Mesothelial cell of epicardium (in vitro differentiated cells): Measurements from ENCODE around the gene CEP170B. TPM values are rescaled to one million over a fixed set of nuclear protein-coding genes. Genes with fewer than 3 reads are reported as not detected.

Experiments
- DNase-seq, 2 experiments: peaks; one replicate each; pipeline ENCODE4 v3.0.0; 2021; ENCODE audit warnings: low spot score in 2 of 2; ENCODE audit not compliant: unreplicated experiment in 2 of 2
- H3K27ac Mint-ChIP-seq: 2 replicates; pipeline ENCODE4 v1.8.0; 2021; ENCODE audit warnings: mixed read lengths
- H3K27me3 Mint-ChIP-seq: 2 replicates; pipeline ENCODE4 v1.8.0; 2021; ENCODE audit warnings: low read depth, mixed read lengths
- H3K36me3 Mint-ChIP-seq: 2 replicates; pipeline ENCODE4 v1.8.0; 2021; ENCODE audit warnings: mixed read lengths
- H3K4me1 Mint-ChIP-seq: 2 replicates; pipeline ENCODE4 v1.8.0; 2021; ENCODE audit warnings: mixed read lengths
- H3K4me3 Mint-ChIP-seq: 2 replicates; pipeline ENCODE4 v1.8.0; 2021; ENCODE audit warnings: mild to moderate bottlenecking, moderate library complexity, mixed read lengths
- H3K9me3 Mint-ChIP-seq: 2 replicates; pipeline ENCODE4 v1.8.0; 2021; ENCODE audit warnings: mixed read lengths
- total RNA-seq: library from RNA; stranded (reverse); gene quantifications from 3 replicates; pipeline ENCODE4 v1.2.1, GENCODE V29; 2021
- TF ChIP-seq, protein P1 (sequence below): fragments of 200-600 bp; sonication (generic); IDR thresholded peaks from one replicate; pipeline ENCODE4 v1.5.0; 2021; ENCODE audit warnings: antibody characterized with exemption; ENCODE audit not compliant: unreplicated experiment

Gene CEP170B
- total RNA-seq, 1 donor from 2014 or later, result 29.2 TPM

- TF ChIP-seq, protein P1, sequence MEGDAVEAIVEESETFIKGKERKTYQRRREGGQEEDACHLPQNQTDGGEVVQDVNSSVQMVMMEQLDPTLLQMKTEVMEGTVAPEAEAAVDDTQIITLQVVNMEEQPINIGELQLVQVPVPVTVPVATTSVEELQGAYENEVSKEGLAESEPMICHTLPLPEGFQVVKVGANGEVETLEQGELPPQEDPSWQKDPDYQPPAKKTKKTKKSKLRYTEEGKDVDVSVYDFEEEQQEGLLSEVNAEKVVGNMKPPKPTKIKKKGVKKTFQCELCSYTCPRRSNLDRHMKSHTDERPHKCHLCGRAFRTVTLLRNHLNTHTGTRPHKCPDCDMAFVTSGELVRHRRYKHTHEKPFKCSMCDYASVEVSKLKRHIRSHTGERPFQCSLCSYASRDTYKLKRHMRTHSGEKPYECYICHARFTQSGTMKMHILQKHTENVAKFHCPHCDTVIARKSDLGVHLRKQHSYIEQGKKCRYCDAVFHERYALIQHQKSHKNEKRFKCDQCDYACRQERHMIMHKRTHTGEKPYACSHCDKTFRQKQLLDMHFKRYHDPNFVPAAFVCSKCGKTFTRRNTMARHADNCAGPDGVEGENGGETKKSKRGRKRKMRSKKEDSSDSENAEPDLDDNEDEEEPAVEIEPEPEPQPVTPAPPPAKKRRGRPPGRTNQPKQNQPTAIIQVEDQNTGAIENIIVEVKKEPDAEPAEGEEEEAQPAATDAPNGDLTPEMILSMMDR, result no peak
- Mint-ChIP-seq H3K4me1 (no peaks in the 10 kb centered on the region), H3K27ac (no peak within 1 kb of the TSS), H3K36me3 (no peaks in the 10 kb centered on the region), H3K4me3 (no peak within 1 kb of the TSS), H3K9me3 (peaks cover 10% of the 10 kb centered on the region), H3K27me3 (peaks cover 7% of the 10 kb centered on the region)
- DNase-seq, result no peak
These were observed 59.5 kb downstream of the CEP170B start, which contains the start of gene PLD4 for GRCh38 chr14:104924421-104925213. PLD4 (plus strand) TSS chr14:104924879; CDS start chr14:104927141, 2,262 bp downstream.

GRCh38 chr14:104925214-104925854, 60.3 kb downstream of the CEP170B start:
- H3K27ac Mint-ChIP-seq, result no peak overlapping the region

GRCh38 chr14:104925855-104926609, 61.0 kb downstream of the CEP170B start:
- DNase-seq, result no peak
- H3K9me3 Mint-ChIP-seq, result peaks cover 9% of the 10 kb centered on the region
- no peaks in the 10 kb centered on the region for H3K4me1 Mint-ChIP-seq
- H3K4me3 Mint-ChIP-seq, result no peak overlapping the region
- peaks cover 20% of the 10 kb centered on the region for H3K27me3 Mint-ChIP-seq
- no peak overlapping the region for H3K27ac Mint-ChIP-seq
- H3K36me3 Mint-ChIP-seq, result no peaks in the 10 kb centered on the region
- TF ChIP-seq, protein P1, result no peak

More at GRCh38 chr14:104925214-104925854, 60.3 kb downstream of the CEP170B start:
- DNase-seq, result no peak
- Mint-ChIP-seq H3K9me3 (peaks cover 10% of the 10 kb centered on the region), H3K4me3 (no peak overlapping the region), H3K27me3 (peaks cover 13% of the 10 kb centered on the region), H3K36me3 (no peaks in the 10 kb centered on the region), H3K4me1 (no peaks in the 10 kb centered on the region)
- TF ChIP-seq, protein P1, result no peak

GRCh38 chr14:104926619-104927431, 61.8 kb downstream of the CEP170B start:
- Mint-ChIP-seq H3K4me3 (no peak overlapping the region), H3K4me1 (no peaks in the 10 kb centered on the region), H3K9me3 (peaks cover 4% of the 10 kb centered on the region), H3K27me3 (peaks cover 28% of the 10 kb centered on the region), H3K36me3 (no peaks in the 10 kb centered on the region), H3K27ac (no peak overlapping the region)
- TF ChIP-seq, protein P1, result no peak
- no peak for DNase-seq

GRCh38 chr14:104927432-104927816, 62.4 kb downstream of the CEP170B start:
- no peak overlapping the region for H3K27ac Mint-ChIP-seq
- no peak for DNase-seq
- H3K4me3 Mint-ChIP-seq, result no peak overlapping the region
- peaks cover 3% of the 10 kb centered on the region for H3K4me1 Mint-ChIP-seq
- peaks cover 4% of the 10 kb centered on the region for H3K9me3 Mint-ChIP-seq
- peaks cover 34% of the 10 kb centered on the region for H3K27me3 Mint-ChIP-seq
- TF ChIP-seq, protein P1, result no peak
- no peaks in the 10 kb centered on the region for H3K36me3 Mint-ChIP-seq
